Measurements from ENCODE around the gene HBG1.

The HBG1 gene

DNA sequence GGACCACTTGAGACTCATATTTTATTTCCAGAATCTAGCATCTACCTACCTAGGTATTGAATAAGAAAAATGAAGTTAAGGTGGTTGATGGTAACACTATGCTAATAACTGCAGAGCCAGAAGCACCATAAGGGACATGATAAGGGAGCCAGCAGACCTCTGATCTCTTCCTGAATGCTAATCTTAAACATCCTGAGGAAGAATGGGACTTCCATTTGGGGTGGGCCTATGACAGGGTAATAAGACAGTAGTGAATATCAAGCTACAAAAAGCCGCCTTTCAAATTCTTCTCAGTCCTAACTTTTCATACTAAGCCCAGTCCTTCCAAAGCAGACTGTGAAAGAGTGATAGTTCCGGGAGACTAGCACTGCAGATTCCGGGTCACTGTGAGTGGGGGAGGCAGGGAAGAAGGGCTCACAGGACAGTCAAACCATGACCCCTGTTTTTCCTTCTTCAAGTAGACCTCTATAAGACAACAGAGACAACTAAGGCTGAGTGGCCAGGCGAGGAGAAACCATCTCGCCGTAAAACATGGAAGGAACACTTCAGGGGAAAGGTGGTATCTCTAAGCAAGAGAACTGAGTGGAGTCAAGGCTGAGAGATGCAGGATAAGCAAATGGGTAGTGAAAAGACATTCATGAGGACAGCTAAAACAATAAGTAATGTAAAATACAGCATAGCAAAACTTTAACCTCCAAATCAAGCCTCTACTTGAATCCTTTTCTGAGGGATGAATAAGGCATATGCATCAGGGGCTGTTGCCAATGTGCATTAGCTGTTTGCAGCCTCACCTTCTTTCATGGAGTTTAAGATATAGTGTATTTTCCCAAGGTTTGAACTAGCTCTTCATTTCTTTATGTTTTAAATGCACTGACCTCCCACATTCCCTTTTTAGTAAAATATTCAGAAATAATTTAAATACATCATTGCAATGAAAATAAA, 24.8 kb downstream of the HBG1 start:
- no peak for DNase-seq

GRCh38 chr11:5223686-5224085, 26.0 kb downstream of the HBG1 start:
- no peak for DNase-seq

- no peak for DNase-seq
Measured at GRCh38 chr11:5223146-5223545, 26.5 kb downstream of the HBG1 start.

- DNase-seq = no peak
Measured at GRCh38 chr11:5210376-5210885, 39.2 kb downstream of the HBG1 start.

DNA sequence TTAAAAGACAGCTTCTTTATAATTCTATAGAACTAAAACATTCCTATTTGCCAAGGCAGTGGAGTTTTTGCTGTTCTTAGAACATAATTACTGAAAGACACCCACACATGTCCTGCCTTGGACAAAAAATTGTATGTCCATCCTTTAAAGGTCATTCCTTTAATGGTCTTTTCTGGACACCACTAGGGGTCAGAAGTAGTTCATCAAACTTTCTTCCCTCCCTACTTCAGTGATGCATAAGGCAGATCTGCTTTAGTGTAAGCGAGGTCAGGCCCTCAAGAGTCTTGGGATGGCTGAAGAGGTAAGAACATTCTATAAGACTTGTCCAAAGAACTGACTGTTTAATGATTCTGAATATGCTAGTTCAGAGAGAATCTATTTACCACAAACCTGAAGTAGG, 44.9 kb downstream of the HBG1 start:
- peak; percentile 55 for DNase-seq

GRCh38 chr11:5203366-5203765, 46.3 kb downstream of the HBG1 start:
- no peak for DNase-seq

DNA sequence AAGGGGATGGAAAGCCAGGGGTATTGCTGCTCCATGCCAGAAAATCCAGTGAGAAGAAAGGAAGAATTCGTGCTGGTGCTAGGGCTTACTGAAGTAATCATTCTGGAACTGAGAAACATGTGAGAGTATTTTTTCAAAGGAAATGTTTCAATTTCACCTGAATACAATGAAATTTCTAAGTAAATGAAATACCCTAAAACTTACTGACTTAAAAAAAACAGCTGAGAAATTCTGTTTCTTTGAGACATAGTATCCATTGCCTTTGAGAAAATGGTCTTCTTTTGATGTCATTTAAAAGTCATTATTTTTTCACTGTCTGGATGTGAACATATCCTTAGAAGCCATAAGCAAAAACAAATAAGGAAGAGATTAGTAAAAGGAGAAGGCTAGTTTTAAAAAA, 49.1 kb downstream of the HBG1 start, which contains the start of gene OR51V1:
Gene OR51V1 (minus strand): TSS at position 101 of the 400 bp plus-strand sequence. CDS start 0 bp downstream, at position 101.
- no peak for DNase-seq

- DNase-seq = no peak
Measured at GRCh38 chr11:5198285-5198684, 51.4 kb downstream of the HBG1 start.

All from eye (tissue), 1 donor.